HK-2 (cell line): ENCODE data around the gene NUDT2.
A peak's percentile ranks its signal among the peaks of the same experiment; 100 is the strongest.
"Not testable (repeated sequence)": the region's sequence is repeated elsewhere in the genome, so short reads cannot be mapped to it uniquely, and the experiment has no call there.

ENCODE experiments used
- DNase-seq: peaks from one replicate; pipeline ENCODE4 v3.0.0-alpha.2; 2018; ENCODE audit not compliant: unreplicated experiment

NUDT2 gene

GRCh38 chr9:34328987-34329832 is at the start of gene NUDT2, which contains the start of gene KIF24:
Gene NUDT2, plus strand, starts transcription at chr9:34329569. Its CDS starts 9,471 bp downstream, at chr9:34339040.
Gene KIF24, minus strand, starts transcription at chr9:34329268. Its CDS starts 17,922 bp downstream, at chr9:34311346.
- peak; percentile 92 for DNase-seq

GRCh38 chr9:34282096-34282495 is 47.3 kb upstream of the NUDT2 start:
- DNase-seq: no peak

GRCh38 chr9:34289159-34289558 is 40.2 kb upstream of the NUDT2 start:
- no peak for DNase-seq

- no peak for DNase-seq
These were observed 38.3 kb upstream of the NUDT2 start for GRCh38 chr9:34291023-34291422.

DNA sequence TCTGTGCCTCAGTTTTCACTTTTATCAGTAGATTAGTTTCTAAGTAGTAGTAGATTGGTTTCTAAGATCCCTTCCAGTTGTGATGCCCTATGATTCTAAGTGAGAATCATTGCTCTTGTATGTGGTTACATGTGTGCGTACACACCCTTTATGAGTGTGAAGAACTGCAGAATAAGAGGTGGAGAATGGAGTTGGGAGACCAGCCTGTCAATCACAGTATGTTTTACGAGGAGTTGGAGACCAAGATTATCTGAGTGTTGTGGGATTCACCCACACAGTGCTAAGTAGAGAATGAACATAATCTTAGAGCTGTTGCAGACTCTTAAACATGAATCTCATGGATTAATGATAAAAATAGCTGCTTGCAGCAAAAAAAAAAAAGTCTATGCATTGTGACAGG is 37.9 kb upstream of the NUDT2 start:
- no peak for DNase-seq

DNA sequence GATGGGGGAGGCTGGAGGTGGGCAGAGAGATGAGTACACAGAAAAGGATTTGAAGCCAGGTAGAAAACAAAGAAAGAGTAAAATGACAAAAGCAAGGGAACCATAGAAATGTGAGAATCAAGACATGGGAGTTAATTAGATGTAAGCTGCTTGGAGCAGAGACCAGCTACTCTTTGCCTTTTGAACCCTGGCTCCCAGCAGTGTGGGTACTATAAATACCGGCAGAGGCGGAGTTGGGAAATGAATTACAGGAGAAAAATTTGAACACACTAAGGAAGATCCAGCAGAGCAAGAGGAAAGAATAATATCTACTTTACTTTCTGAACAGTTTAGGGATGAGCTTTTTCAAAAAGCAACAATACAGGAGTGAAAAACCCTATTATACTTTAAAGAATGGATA is 36.8 kb upstream of the NUDT2 start:
- no peak for DNase-seq

DNA sequence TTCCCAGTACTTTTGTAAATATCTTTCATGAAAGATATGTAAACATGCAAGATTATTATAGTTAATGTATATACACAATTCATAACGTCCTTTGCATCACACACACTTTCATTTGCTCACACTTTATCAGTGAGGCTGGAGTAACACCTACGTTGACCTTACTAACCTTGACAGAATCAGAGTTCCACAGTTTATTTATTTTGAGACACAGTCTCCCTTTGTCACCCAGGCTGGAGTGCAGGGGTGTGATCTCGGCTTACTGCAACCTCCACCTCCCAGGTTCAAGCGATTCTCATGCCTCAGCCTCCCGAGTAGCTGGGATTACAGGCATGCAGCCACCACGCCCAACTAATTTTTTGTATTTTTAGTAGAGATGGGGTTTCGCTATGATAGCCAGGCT is 28.3 kb upstream of the NUDT2 start:
- not testable (repeated sequence) for DNase-seq

GRCh38 chr9:34308316-34308715 is 21.1 kb upstream of the NUDT2 start:
- DNase-seq: not testable (repeated sequence)

DNA sequence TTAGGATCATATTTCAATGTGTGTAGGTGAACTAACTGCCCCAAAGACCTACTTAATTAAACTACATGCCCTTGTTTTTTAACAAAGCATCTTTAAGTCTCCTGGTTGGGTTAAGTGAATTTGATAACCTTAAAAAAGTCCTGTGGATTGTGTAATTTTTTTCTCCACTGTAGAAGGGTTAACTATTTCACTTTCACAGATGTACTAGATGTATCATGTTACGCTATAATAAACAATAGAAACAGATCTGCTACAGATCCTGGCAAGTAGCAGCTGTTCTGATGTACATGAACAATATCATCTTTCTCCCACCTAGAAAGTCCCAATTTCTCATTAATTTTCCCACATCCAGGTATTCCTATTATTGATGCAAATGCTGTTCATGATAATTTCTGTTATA is 19.2 kb upstream of the NUDT2 start:
- no peak for DNase-seq

- DNase-seq: no peak
These were observed 17.7 kb upstream of the NUDT2 start for GRCh38 chr9:34311499-34312185.

DNA sequence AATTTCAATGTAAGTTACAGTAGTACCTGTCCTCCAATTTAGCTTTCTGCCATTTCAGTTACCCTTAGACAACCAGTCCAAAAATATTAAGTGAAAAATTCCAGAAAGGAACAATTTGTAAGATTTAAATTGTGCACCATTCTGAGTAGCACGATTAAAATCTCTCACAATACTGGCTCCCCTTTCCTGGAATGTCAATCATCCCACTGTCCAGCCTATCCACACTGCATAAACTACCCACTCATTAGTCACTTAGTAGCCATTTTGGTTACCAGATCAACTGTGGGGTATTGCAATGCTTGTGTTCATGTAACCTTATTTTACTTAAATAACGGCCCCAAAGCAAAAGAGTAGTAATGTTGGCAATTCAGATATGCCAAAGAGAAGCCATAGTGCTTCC is 11.9 kb upstream of the NUDT2 start:
- no peak for DNase-seq

DNA sequence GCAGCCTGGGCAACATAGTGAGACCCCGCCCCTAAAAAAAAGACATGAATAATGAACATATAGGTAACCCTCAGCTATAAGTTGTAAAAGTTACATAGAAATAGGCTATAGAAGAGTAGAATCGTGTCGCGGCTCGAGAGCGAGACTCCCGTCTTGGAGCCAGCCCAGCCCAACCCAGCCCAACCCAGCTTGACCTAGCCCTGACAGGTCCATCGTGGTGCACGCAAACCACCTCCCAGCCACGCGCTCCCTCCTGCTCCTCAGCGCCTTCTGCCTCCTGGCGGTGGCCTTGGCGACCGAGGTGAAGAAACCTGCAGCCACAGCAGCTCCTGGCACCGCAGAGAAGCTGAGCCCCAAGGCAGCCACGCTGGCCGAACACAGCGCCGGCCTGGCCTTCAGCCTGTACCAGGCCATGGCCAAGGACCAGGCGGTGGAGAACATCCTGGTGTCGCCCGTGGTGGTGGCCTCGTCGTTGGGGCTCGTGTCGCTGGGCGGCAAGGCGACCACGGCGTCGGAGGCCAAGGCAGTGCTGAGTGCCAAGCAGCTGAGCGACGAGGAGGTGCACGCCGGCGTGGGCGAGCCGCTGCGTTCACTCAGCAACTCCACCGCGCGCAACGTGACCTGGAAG is 11.1 kb upstream of the NUDT2 start:
- no peak for DNase-seq

DNA sequence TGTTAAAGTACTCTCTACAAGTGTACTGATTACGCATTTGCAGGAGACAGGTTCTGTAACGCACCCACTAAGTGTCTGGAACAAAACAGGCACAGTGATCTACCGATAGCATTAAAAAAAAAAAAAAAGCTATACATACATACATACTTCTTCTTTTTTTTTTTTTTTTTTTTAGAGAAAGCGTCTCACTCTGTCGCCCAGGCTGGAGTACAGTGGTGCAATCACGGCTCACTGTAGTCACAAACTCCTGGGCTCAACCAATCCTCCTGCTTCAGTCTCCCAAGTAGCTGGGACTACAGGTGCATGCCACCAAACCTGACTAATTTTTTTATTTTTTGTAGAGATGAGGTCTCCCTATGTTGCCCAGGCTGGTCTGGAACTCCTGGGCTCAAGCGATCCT is 7.9 kb upstream of the NUDT2 start:
- DNase-seq: no peak

- no peak for DNase-seq
These were observed 6.3 kb upstream of the NUDT2 start for GRCh38 chr9:34322899-34323591.

- DNase-seq: no peak
These were observed 2.7 kb upstream of the NUDT2 start for GRCh38 chr9:34326690-34327089.

DNA sequence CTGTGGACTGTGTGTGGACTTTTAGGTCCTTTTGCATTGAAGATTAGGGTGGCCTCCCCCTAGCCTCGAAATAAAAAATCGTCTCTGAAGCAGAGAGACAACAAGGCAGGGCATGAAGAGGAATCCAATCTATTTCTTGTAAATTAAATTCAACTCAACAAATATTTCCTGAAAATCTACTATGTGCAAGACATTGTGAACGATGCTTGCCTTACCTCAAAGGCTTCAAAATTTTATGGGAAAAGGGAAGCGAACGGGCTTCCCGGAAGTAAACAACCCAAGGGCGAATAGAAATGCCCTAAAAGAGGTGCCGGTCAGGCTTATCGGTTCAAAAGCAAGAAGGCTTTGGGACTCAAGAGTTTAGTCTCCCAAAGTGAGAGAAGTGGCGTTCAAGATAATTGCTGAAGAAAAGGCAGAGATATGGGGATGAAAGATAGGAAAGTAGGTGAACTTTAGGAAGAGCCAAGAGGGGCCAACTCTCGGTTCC is 826 bp upstream of the NUDT2 start:
- no peak for DNase-seq

- no peak for DNase-seq
These were observed 1.8 kb downstream of the NUDT2 start for GRCh38 chr9:34331196-34331595.

GRCh38 chr9:34332076-34332964 is 3.0 kb downstream of the NUDT2 start:
- no peak for DNase-seq

GRCh38 chr9:34333836-34334235 is 4.5 kb downstream of the NUDT2 start:
- no peak for DNase-seq

DNA sequence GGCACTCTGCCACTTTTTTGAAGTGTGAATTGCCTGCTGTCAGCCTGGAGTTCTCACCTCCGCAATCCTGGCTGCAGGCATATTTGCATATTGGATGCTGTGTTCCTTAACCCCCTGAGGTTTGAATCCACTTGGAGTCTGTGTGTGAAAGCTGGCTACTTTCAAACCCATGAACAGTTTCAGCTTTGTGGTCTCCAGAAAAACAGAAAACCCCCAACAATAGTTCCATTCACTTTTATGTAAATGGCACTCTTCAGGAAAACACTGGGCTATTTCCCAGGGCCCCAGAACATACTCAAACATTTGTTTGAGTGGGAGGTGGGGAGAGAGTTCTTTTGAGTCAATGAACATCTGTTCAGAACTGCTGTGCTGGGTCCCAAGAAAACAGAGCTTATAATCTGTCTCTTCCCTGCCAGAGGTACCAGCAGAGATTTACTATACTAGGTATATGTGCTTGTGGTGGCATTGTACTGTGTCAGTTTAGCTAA is 5.0 kb downstream of the NUDT2 start:
- no peak for DNase-seq

DNA sequence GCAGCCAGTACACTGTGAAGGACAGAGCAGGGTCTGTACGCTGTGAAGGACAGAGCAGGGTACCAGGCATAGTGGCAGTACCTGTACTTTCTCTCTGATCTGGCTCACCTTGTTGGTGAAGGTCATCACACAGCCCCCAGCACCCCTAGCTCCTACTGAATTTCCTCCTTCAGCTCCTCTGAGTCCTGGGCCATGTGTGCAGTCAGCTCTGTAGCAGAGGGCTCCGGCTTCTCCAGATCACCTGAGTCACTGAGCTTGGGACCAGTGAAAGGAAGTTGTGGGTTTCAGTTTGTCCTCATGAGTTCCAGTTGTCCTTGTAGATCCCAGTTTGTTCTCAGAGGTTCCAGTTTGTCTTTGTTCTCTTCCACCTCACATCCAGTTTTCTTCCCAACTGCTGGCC is 5.5 kb downstream of the NUDT2 start:
- DNase-seq: no peak
